Chondrocyte (in vitro differentiated cells): ENCODE data around the gene CD200R1L. TPM values are rescaled to one million over a fixed set of nuclear protein-coding genes. Genes with fewer than 3 reads are reported as not detected.

Experiments
- DNase-seq: peaks from one replicate; pipeline ENCODE4 v3.0.0; 2021; ENCODE audit warnings: mixed read lengths, low spot score
- H3K27ac Mint-ChIP-seq: one replicate; pipeline ENCODE4 v1.8.0; 2021; ENCODE audit warnings: mild to moderate bottlenecking, moderate library complexity, mixed read lengths; ENCODE audit not compliant: unreplicated experiment
- H3K27me3 Mint-ChIP-seq: 2 replicates; pipeline ENCODE4 v1.8.0; 2021; ENCODE audit warnings: low read depth, mixed read lengths
- H3K36me3 Mint-ChIP-seq: 2 replicates; pipeline ENCODE4 v1.8.0; 2021; ENCODE audit warnings: low read depth, mixed read lengths
- H3K4me1 Mint-ChIP-seq: 2 replicates; pipeline ENCODE4 v1.8.0; 2021; ENCODE audit warnings: low read depth, mild to moderate bottlenecking, mixed read lengths
- H3K4me3 Mint-ChIP-seq: one replicate; pipeline ENCODE4 v1.8.0; 2021; ENCODE audit warnings: mild to moderate bottlenecking, moderate library complexity, mixed read lengths; ENCODE audit not compliant: unreplicated experiment
- H3K9me3 Mint-ChIP-seq: 2 replicates; pipeline ENCODE4 v1.8.0; 2021; ENCODE audit warnings: low read depth, mixed read lengths
- CTCF ChIP-seq: fragments of 200-600 bp; sonication (generic); IDR thresholded peaks from 2 replicates; pipeline ENCODE4 v1.5.0; 2021; ENCODE audit warnings: antibody characterized with exemption, mild to moderate bottlenecking, moderate library complexity
- total RNA-seq: library from RNA; stranded (reverse); gene quantifications from 3 replicates; pipeline ENCODE4 v1.2.1, GENCODE V29; 2021

CD200R1L gene
- total RNA-seq, 1 donor from 2014 or later: not detected

GRCh38 chr3:112881891-112882290, 35.2 kb upstream of the CD200R1L start:
- Mint-ChIP-seq H3K27me3 (peaks cover 15% of the 10 kb centered on the region), H3K9me3 (peaks cover 14% of the 10 kb centered on the region), H3K27ac (no peak overlapping the region), H3K4me3 (no peak overlapping the region), H3K4me1 (no peaks in the 10 kb centered on the region), H3K36me3 (peaks cover 5% of the 10 kb centered on the region)
- no peak for DNase-seq
- no peak for TF ChIP-seq CTCF

- peaks cover 5% of the 10 kb centered on the region for H3K36me3 Mint-ChIP-seq
- peaks cover 29% of the 10 kb centered on the region for H3K9me3 Mint-ChIP-seq
- no peak overlapping the region for H3K27ac Mint-ChIP-seq
- no peaks in the 10 kb centered on the region for H3K4me1 Mint-ChIP-seq
- DNase-seq: no peak
- H3K4me3 Mint-ChIP-seq: no peak overlapping the region
- peaks cover 23% of the 10 kb centered on the region for H3K27me3 Mint-ChIP-seq
- no peak for TF ChIP-seq CTCF
These were observed 28.9 kb upstream of the CD200R1L start for GRCh38 chr3:112875561-112875960.

- Mint-ChIP-seq H3K4me1 (no peaks in the 10 kb centered on the region), H3K27ac (no peak overlapping the region), H3K27me3 (peaks cover 17% of the 10 kb centered on the region), H3K4me3 (no peak overlapping the region), H3K9me3 (peaks cover 31% of the 10 kb centered on the region), H3K36me3 (peaks cover 5% of the 10 kb centered on the region)
- no peak for TF ChIP-seq CTCF
- DNase-seq: no peak
These were observed 28.1 kb upstream of the CD200R1L start for GRCh38 chr3:112874725-112875124.

- H3K27me3 Mint-ChIP-seq: peaks cover 15% of the 10 kb centered on the region
- no peak for DNase-seq
- no peak for TF ChIP-seq CTCF
- peaks cover 7% of the 10 kb centered on the region for H3K36me3 Mint-ChIP-seq
- no peak overlapping the region for H3K4me3 Mint-ChIP-seq
- H3K4me1 Mint-ChIP-seq: no peaks in the 10 kb centered on the region
- H3K27ac Mint-ChIP-seq: no peak overlapping the region
- H3K9me3 Mint-ChIP-seq: peaks cover 33% of the 10 kb centered on the region
These were observed 27.0 kb upstream of the CD200R1L start for GRCh38 chr3:112873632-112874031.

GRCh38 chr3:112871735-112872134, 25.1 kb upstream of the CD200R1L start:
- Mint-ChIP-seq H3K4me1 (no peaks in the 10 kb centered on the region), H3K4me3 (no peak overlapping the region), H3K9me3 (peaks cover 40% of the 10 kb centered on the region), H3K36me3 (peaks cover 8% of the 10 kb centered on the region), H3K27ac (no peak overlapping the region), H3K27me3 (peaks cover 24% of the 10 kb centered on the region)
- TF ChIP-seq CTCF: no peak
- no peak for DNase-seq
